HEK293 (cell line): ENCODE results near the gene SMARCD3.
A peak's percentile ranks its signal among the peaks of the same experiment; 100 is the strongest.

ENCODE experiments used
- CTCF ChIA-PET: fragments of 350-600 bp; formaldehyde crosslinking; extraction: SDS; loops from one replicate; lab custom pipeline; 2021; ENCODE audit warnings: antibody characterized with exemption; lab: Yijun Ruan, JAX
- POLR2A ChIA-PET: fragments of 300-600 bp; formaldehyde crosslinking; extraction: SDS; loops from one replicate; lab custom pipeline; 2020; ENCODE audit warnings: antibody characterized with exemption, inconsistent platforms; lab: Yijun Ruan, JAX
- H3K27ac ChIP-seq: fragments of 200-500 bp; sonication (Bioruptor generic); 2 replicates; pipeline ENCODE4 v1.5.1; 2014; ENCODE audit warnings: low read depth, low read length, control low read depth, inconsistent platforms; ENCODE audit errors: extremely low read depth
- H3K36me3 ChIP-seq, 2 experiments: fragments of 200-500 bp in 1 of 2; sonication (Bioruptor generic) in 1 of 2; 1 replicate in 1 of 2; 2 replicates in 1 of 2; pipeline ENCODE4 v1.5.1; 2014 to 2017; ENCODE audit warnings: inconsistent platforms in 2 of 2, low read length in 2 of 2; ENCODE audit not compliant: control insufficient read depth in 2 of 2, insufficient read depth in 1 of 2
- H3K4me1 ChIP-seq: fragments of 200-500 bp; sonication (Bioruptor generic); 2 replicates; pipeline ENCODE4 v1.5.1; 2014; ENCODE audit warnings: mild to moderate bottlenecking, low read length, inconsistent platforms; ENCODE audit not compliant: control insufficient read depth, insufficient read depth
- H3K4me3 ChIP-seq: 2 replicates; pipeline ENCODE4 v1.5.1; 2011; ENCODE audit warnings: low read depth, mild to moderate bottlenecking, control low read depth, low read length, moderate library complexity
- H3K9me3 ChIP-seq: fragments of 200-500 bp; sonication (Bioruptor generic); 2 replicates; pipeline ENCODE4 v1.5.1; 2014; ENCODE audit warnings: low read depth, low read length, inconsistent platforms; ENCODE audit not compliant: control insufficient read depth, insufficient read depth
- KLF7 ChIP-seq: fragments of 450-650 bp; formaldehyde crosslinking; IDR thresholded peaks from 2 replicates; pipeline ENCODE4 v1.5.1; 2016; ENCODE audit warnings: missing biosample characterization, missing genetic modification characterization, borderline replicate concordance
- SCRT1 ChIP-seq: fragments of 450-650 bp; formaldehyde crosslinking; IDR thresholded peaks from 2 replicates; pipeline ENCODE4 v1.5.1; 2016; ENCODE audit warnings: missing biosample characterization, missing genetic modification characterization, borderline replicate concordance
- SCRT2 ChIP-seq: fragments of 450-650 bp; formaldehyde crosslinking; IDR thresholded peaks from 2 replicates; pipeline ENCODE4 v1.5.1; 2016; ENCODE audit warnings: missing biosample characterization, missing genetic modification characterization
- WT1 ChIP-seq: fragments of 450-650 bp; formaldehyde crosslinking; IDR thresholded peaks from 2 replicates; pipeline ENCODE4 v1.5.1; 2016; ENCODE audit warnings: missing biosample characterization, missing genetic modification characterization
- ZNF133 ChIP-seq: fragments of 450-650 bp; formaldehyde crosslinking; IDR thresholded peaks from 2 replicates; pipeline ENCODE4 v1.5.1; 2016; ENCODE audit warnings: missing biosample characterization, missing genetic modification characterization
- ZNF140 ChIP-seq: fragments of 450-650 bp; formaldehyde crosslinking; IDR thresholded peaks from 2 replicates; pipeline ENCODE4 v1.5.1; 2016; ENCODE audit warnings: missing biosample characterization, missing genetic modification characterization
- ZNF169 ChIP-seq: fragments of 450-650 bp; formaldehyde crosslinking; IDR thresholded peaks from 2 replicates; pipeline ENCODE4 v1.5.1; 2016; ENCODE audit warnings: missing biosample characterization, missing genetic modification characterization
- ZNF174 ChIP-seq: fragments of 450-650 bp; formaldehyde crosslinking; IDR thresholded peaks from 2 replicates; pipeline ENCODE4 v1.5.0; 2017; ENCODE audit warnings: missing biosample characterization, mild to moderate bottlenecking, missing genetic modification characterization
- ZNF23 ChIP-seq: fragments of 450-650 bp; formaldehyde crosslinking; IDR thresholded peaks from 2 replicates; pipeline ENCODE4 v1.5.1; 2016; ENCODE audit warnings: missing biosample characterization, missing genetic modification characterization, borderline replicate concordance
- ZNF549 ChIP-seq: fragments of 450-650 bp; IDR thresholded peaks from 2 replicates; pipeline ENCODE4 v1.5.1; 2018; ENCODE audit warnings: missing biosample characterization, missing genetic modification characterization, mild to moderate bottlenecking, inconsistent platforms, moderate library complexity
- ZNF610 ChIP-seq: fragments of 450-650 bp; formaldehyde crosslinking; IDR thresholded peaks from 2 replicates; pipeline ENCODE4 v1.5.1; 2016; ENCODE audit warnings: missing biosample characterization, missing genetic modification characterization, borderline replicate concordance
- ZNF677 ChIP-seq: fragments of 450-650 bp; IDR thresholded peaks from 2 replicates; pipeline ENCODE4 v1.5.0; 2018; ENCODE audit warnings: missing biosample characterization, mild to moderate bottlenecking, missing genetic modification characterization, moderate library complexity
- TF ChIP-seq, protein P1 (sequence below): fragments of 450-650 bp; formaldehyde crosslinking; conservative IDR thresholded peaks from 2 replicates; pipeline ENCODE4 v1.5.1; 2016; ENCODE audit warnings: low read depth, missing biosample characterization, missing genetic modification characterization
- TF ChIP-seq, protein P2 (sequence below): fragments of 450-650 bp; formaldehyde crosslinking; IDR thresholded peaks from 2 replicates; pipeline ENCODE4 v1.5.1; 2016; ENCODE audit warnings: missing biosample characterization, missing genetic modification characterization
- TF ChIP-seq, protein P3 (sequence below): fragments of 450-650 bp; formaldehyde crosslinking; optimal IDR thresholded peaks from 2 replicates; pipeline ENCODE3; 2016; ENCODE audit warnings: missing biosample characterization, mild to moderate bottlenecking, missing genetic modification characterization

Gene SMARCD3

DNA sequence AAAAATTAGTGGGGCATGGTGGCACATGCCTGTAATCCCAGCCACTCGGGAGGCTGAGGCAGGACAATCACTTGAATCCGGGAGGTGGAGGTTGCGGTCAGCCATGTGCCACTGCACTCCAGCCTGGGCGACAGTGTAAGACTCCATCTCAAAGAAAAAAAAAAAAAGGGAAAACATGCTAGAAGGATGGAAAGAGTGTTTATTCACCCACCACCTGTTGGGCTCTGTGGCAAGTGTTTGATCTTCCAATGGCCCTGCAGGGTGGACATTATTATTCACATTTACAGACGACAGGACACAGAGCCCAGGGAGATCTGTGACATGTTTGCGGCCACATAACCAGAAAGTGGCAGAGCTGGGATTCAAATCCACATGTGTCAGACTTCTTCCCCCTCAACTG lies 33.2 kb upstream of the SMARCD3 start (continued):
- no peak for TF ChIP-seq WT1 (tag by site-specific recombination)
- TF ChIP-seq, protein P1, sequence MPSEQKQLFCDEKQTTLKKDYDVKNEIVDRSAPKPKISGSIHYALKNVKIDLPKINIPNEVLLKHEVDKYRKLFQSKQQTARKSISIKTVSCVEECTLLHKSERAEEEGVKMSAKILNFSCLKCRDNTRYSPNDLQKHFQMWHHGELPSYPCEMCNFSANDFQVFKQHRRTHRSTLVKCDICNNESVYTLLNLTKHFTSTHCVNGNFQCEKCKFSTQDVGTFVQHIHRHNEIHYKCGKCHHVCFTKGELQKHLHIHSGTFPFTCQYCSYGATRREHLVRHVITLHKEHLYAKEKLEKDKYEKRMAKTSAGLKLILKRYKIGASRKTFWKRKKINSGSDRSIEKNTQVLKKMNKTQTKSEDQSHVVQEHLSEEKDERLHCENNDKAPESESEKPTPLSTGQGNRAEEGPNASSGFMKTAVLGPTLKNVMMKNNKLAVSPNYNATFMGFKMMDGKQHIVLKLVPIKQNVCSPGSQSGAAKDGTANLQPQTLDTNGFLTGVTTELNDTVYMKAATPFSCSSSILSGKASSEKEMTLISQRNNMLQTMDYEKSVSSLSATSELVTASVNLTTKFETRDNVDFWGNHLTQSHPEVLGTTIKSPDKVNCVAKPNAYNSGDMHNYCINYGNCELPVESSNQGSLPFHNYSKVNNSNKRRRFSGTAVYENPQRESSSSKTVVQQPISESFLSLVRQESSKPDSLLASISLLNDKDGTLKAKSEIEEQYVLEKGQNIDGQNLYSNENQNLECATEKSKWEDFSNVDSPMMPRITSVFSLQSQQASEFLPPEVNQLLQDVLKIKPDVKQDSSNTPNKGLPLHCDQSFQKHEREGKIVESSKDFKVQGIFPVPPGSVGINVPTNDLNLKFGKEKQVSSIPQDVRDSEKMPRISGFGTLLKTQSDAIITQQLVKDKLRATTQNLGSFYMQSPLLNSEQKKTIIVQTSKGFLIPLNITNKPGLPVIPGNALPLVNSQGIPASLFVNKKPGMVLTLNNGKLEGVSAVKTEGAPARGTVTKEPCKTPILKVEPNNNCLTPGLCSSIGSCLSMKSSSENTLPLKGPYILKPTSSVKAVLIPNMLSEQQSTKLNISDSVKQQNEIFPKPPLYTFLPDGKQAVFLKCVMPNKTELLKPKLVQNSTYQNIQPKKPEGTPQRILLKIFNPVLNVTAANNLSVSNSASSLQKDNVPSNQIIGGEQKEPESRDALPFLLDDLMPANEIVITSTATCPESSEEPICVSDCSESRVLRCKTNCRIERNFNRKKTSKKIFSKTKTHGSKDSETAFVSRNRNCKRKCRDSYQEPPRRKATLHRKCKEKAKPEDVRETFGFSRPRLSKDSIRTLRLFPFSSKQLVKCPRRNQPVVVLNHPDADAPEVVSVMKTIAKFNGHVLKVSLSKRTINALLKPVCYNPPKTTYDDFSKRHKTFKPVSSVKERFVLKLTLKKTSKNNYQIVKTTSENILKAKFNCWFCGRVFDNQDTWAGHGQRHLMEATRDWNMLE = no peak
- TF ChIP-seq, protein P2, sequence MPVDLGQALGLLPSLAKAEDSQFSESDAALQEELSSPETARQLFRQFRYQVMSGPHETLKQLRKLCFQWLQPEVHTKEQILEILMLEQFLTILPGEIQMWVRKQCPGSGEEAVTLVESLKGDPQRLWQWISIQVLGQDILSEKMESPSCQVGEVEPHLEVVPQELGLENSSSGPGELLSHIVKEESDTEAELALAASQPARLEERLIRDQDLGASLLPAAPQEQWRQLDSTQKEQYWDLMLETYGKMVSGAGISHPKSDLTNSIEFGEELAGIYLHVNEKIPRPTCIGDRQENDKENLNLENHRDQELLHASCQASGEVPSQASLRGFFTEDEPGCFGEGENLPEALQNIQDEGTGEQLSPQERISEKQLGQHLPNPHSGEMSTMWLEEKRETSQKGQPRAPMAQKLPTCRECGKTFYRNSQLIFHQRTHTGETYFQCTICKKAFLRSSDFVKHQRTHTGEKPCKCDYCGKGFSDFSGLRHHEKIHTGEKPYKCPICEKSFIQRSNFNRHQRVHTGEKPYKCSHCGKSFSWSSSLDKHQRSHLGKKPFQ (tag by site-specific recombination) = no peak

DNA sequence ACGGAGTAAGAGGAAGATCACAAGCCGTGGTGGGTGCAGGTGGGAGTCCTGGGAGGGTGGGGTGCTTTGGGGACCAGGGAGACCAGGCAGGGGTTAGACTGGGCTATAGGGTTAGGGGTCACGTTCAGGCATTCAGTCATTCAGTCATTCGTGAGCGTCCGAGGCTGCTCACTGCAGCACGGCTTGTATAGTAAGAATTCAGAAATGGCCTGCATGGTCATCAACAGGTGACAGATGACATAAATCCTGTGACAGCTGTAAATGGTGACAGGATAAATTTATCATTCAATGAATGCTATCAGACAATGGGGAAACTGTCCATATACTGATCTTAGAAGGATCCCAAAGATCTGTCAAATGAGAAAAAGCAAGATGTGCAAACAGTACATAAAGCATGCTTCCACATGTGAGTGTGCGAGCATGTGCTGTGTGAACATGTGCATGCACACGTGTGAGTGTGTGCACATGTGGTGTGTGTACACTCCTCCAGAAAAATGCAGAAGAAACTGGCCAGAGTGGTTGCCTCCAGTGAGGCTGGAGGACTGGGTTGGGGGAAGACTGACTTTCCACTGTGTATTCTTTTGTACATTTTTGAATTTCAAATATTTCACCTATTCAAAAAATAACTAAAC lies 32.0 kb upstream of the SMARCD3 start:
- Histone ChIP-seq H3K36me3 (no peaks in the 10 kb centered on the region), H3K4me1 (no peaks in the 10 kb centered on the region), H3K27ac (no peak overlapping the region), H3K9me3 (no peaks in the 10 kb centered on the region), H3K4me3 (no peak overlapping the region)
- TF ChIP-seq ZNF133 (tag by site-specific recombination) (no peak), ZNF549 (tag by site-specific recombination) (no peak), SCRT2 (peak; percentile 82), ZNF23 (no peak), ZNF140 (tag by site-specific recombination) (no peak), ZNF169 (no peak), SCRT1 (tag by site-specific recombination) (0 out of 2 replicates have a peak, but pooled peaks have one; percentile 18)
- TF ChIP-seq, protein P3, sequence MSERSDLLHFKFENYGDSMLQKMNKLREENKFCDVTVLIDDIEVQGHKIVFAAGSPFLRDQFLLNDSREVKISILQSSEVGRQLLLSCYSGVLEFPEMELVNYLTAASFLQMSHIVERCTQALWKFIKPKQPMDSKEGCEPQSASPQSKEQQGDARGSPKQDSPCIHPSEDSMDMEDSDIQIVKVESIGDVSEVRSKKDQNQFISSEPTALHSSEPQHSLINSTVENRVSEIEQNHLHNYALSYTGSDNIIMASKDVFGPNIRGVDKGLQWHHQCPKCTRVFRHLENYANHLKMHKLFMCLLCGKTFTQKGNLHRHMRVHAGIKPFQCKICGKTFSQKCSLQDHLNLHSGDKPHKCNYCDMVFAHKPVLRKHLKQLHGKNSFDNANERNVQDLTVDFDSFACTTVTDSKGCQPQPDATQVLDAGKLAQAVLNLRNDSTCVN (tag by site-specific recombination) = no peak
- ChIA-PET POLR2A (no interaction called here), CTCF (interaction anchor here (0.6 to 1.0 kb wide), 3 partner anchors 35 to 37 kb away, joined by 3 to 5 read pairs (median 3); no protein-coding TSS in a partner anchor)

DNA sequence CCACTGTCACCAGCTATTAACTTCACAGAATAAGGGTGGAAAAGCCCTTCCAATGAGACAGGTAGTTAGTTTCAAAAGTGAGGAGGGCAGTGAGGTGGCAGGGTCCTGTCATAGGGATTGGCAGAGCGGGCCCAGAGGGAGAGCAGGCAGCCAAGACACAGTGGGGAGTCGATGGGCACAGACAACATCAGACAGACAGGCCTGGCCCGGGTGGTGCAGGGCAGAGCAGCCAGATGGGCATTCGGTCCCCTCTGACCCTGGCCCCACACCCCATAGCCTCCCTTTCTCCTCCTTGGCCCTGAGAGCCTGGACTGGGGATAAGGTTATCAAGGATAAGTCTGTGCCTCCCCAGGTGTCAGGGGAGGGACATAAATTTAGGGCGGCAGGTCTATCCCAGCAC lies 31.4 kb upstream of the SMARCD3 start:
- ChIA-PET POLR2A (no interaction called here), CTCF (interaction anchor here (1.0 kb wide), 1 partner anchor 35 kb away, joined by 5 read pairs; no protein-coding TSS in a partner anchor)
- Histone ChIP-seq H3K4me1 (no peaks in the 10 kb centered on the region), H3K4me3 (no peak overlapping the region), H3K9me3 (no peaks in the 10 kb centered on the region), H3K36me3 (no peaks in the 10 kb centered on the region), H3K27ac (no peak overlapping the region)
- no peak for TF ChIP-seq ZNF610 (tag by site-specific recombination)
- TF ChIP-seq ZNF677 = no peak
- TF ChIP-seq ZNF174 (tag by site-specific recombination) = no peak
- TF ChIP-seq KLF7 (tag by site-specific recombination) = no peak
